GM12878 (cell line): Measurements from ENCODE around the gene PPP6R1. TPM values are rescaled to one million over a fixed set of nuclear protein-coding genes. Genes with fewer than 3 reads are reported as not detected.

Experiments
- ATAC-seq: fragments of 200-7000 bp; cut with Tn5 transposase; 3 replicates; pipeline ENCODE4 v1.9.1; 2020; ENCODE audit warnings: mild to moderate bottlenecking, moderate library complexity
- BruUV-seq: library from RNA; stranded (reverse); fragments of 400-500 nt; replicated peaks from 2 replicates; lab custom pipeline; 2021; lab: Mats Ljungman, UMichigan
- CTCF ChIA-PET: fragments of 300-600 bp; sonication (Branson Sonifier 250); formaldehyde crosslinking; extraction: SDS; loops from one replicate; lab custom pipeline; 2021; ENCODE audit warnings: inconsistent platforms; lab: Yijun Ruan, JAX
- POLR2A ChIA-PET: fragments of 350-600 bp; formaldehyde crosslinking; extraction: SDS; loops from one replicate; lab custom pipeline; 2021; ENCODE audit warnings: inconsistent platforms; lab: Charles Lee
- RAD21 ChIA-PET: fragments of 300-600 bp; sonication (Branson Sonifier 250); formaldehyde crosslinking; loops from one replicate; lab custom pipeline; 2023; ENCODE audit warnings: antibody characterized with exemption; ENCODE audit not compliant: unreplicated experiment; lab: Charles Lee
- SMC1A ChIA-PET: fragments of 300-600 bp; sonication (Branson Sonifier 250); formaldehyde crosslinking; loops from one replicate; lab custom pipeline; 2023; ENCODE audit not compliant: unreplicated experiment, uncharacterized antibody; lab: Charles Lee
- DNase-seq: peaks from one replicate; pipeline ENCODE4 v3.0.0-alpha.2; 2011; ENCODE audit warnings: low read depth, low spot score
- FAIRE-seq: peaks from 3 replicates; lab custom pipeline; 2011; peaks lifted over from hg19 to GRCh38; lab: Jason Lieb, UNC
- H2AFZ ChIP-seq: 2 replicates; pipeline ENCODE4 v1.6.0; 2011; ENCODE audit warnings: low read depth, low read length, control low read depth; ENCODE audit not compliant: control insufficient read depth
- H3K27ac ChIP-seq: 2 replicates; pipeline ENCODE4 v1.5.1; 2011; ENCODE audit warnings: control low read depth; ENCODE audit not compliant: control insufficient read depth, insufficient read depth
- H3K27me3 ChIP-seq, 2 experiments: replicated peaks in 1 of 2; 2 replicates each; pipeline versions ENCODE4 v1.6.0 to v1.6.1; 2011; ENCODE audit warnings: low read length in 1 of 2; ENCODE audit not compliant: control insufficient read depth in 2 of 2, insufficient read depth in 2 of 2
- H3K36me3 ChIP-seq, 2 experiments: 2 replicates each; pipeline ENCODE4 v1.5.1; 2011; ENCODE audit warnings: low read length in 1 of 2; ENCODE audit not compliant: control insufficient read depth in 2 of 2, insufficient read depth in 2 of 2
- H3K4me1 ChIP-seq: 2 replicates; pipeline ENCODE4 v1.6.1; 2011; ENCODE audit warnings: mild to moderate bottlenecking, low read length, moderate library complexity, mixed read lengths; ENCODE audit not compliant: control insufficient read depth, insufficient read depth
- H3K4me2 ChIP-seq: 2 replicates; pipeline ENCODE4 v1.6.0; 2011; ENCODE audit warnings: control low read depth; ENCODE audit not compliant: control insufficient read depth, insufficient read depth
- H3K4me3 ChIP-seq: fragments of 200-600 bp; sonication (generic); 2 replicates; pipeline ENCODE4 v1.5.1; 2016
- H3K79me2 ChIP-seq: 2 replicates; pipeline ENCODE4 v1.6.0; 2011; ENCODE audit warnings: low read length; ENCODE audit not compliant: control insufficient read depth, insufficient read depth
- H3K9ac ChIP-seq: 2 replicates; pipeline ENCODE4 v1.8.0; 2011; ENCODE audit warnings: low read length, control low read depth, mixed read lengths; ENCODE audit not compliant: control insufficient read depth, insufficient read depth
- H3K9me3 ChIP-seq: replicated peaks from 3 replicates; pipeline ENCODE4 v1.5.1; 2011; ENCODE audit warnings: mild to moderate bottlenecking, low read length; ENCODE audit not compliant: control insufficient read depth, insufficient read depth
- H4K20me1 ChIP-seq: 2 replicates; pipeline ENCODE4 v1.6.0; 2011; ENCODE audit not compliant: control insufficient read depth, insufficient read depth
- BHLHE40 ChIP-seq, 2 experiments: fragments of 450-650 bp in 1 of 2; IDR thresholded peaks; 2 replicates each; pipeline ENCODE4 v1.6.1; 2011 to 2017; ENCODE audit warnings: low read depth in 2 of 2, borderline replicate concordance in 1 of 2, improper control_type of control experiment in 1 of 2, low read length in 1 of 2, mild to moderate bottlenecking in 1 of 2
- PAX8 ChIP-seq: fragments of 450-650 bp; IDR thresholded peaks from 2 replicates; pipeline ENCODE4 v1.6.1; 2017; ENCODE audit warnings: mild to moderate bottlenecking, moderate library complexity
- RUNX3 ChIP-seq: IDR thresholded peaks from 2 replicates; pipeline ENCODE4 v1.6.1; 2012; ENCODE audit warnings: low read length, inconsistent platforms
- TCF3 ChIP-seq: IDR thresholded peaks from 2 replicates; pipeline ENCODE4 v1.6.1; 2012; ENCODE audit warnings: low read depth, mild to moderate bottlenecking, low read length, borderline replicate concordance; ENCODE audit not compliant: insufficient read depth
- ZSCAN29 ChIP-seq: fragments of 450-650 bp; IDR thresholded peaks from 2 replicates; pipeline ENCODE4 v1.6.1; 2017; ENCODE audit warnings: mild to moderate bottlenecking, moderate library complexity
- ZZZ3 ChIP-seq: IDR thresholded peaks from 2 replicates; pipeline ENCODE4 v1.6.1; 2011; ENCODE audit warnings: low read depth; ENCODE audit not compliant: control insufficient read depth, insufficient read length
- WGBS: methylation state at CpG from one replicate; pipeline ENCODE4 v1.1.6; 2016; ENCODE audit warnings: low lambda C conversion rate; ENCODE audit not compliant: insufficient replicate concordance, insufficient coverage; ENCODE audit errors: missing lambda C conversion rate; 5-methylcytosine and 5-hydroxymethylcytosine counted together
- in situ Hi-C: fragments of 300-500 bp; cut with MboI; formaldehyde crosslinking; loops from 9 replicates; pipeline ENCODE4 v1.14.3; 2018; ENCODE audit warnings: mixed read lengths
- intact Hi-C: fragments of 100-400 bp; cut with micrococcal nuclease; formaldehyde crosslinking; loops from one replicate; pipeline ENCODE4 v1.14.2; 2022; ENCODE audit not compliant: unreplicated experiment
- polyA plus RNA-seq, 11 experiments: library from polyadenylated mRNA; depleted of rRNA in 4 of 11; unstranded in 6 of 11; stranded (reverse) in 5 of 11; fragments of >200 nt; fragmentation: Nextera tagmentation in 4 of 11; fragmentation: Illumina TruSeq in 1 of 11; extraction: Ambion mirVana in 4 of 11; extraction: Trizol in 1 of 11; gene quantifications; 1 replicate in 1 of 11; 2 replicates in 10 of 11; pipeline versions ENCODE4 v1.2.1 to v1.2.3, GENCODE V29; 2011 to 2016; ENCODE audit warnings: inconsistent platforms in 2 of 11, missing spikeins in 2 of 11, low read depth in 1 of 11
- total RNA-seq, 4 experiments: library from RNA; depleted of rRNA in 3 of 4; stranded (reverse); fragments of >200 nt in 3 of 4; fragmentation: Illumina TruSeq in 1 of 4; extraction: Trizol in 1 of 4; gene quantifications; 2 replicates each; pipeline versions ENCODE4 v1.2.1 to v1.2.3, GENCODE V29; 2013 to 2021
- TF ChIP-seq, protein P1 (sequence below): IDR thresholded peaks from 2 replicates; pipeline ENCODE4 v1.6.1; 2012; ENCODE audit warnings: low read depth, low read length, improper control_type of control experiment

Gene PPP6R1
- total and polyA plus RNA-seq, 10 of the 15 experiments (the other 5 are each of a cell fraction or from before 2014, with no cell fraction given): 0.80 to 173 (median 63.7) TPM

GRCh38 chr19:55265723-55266386 is 7.0 kb upstream of the PPP6R1 start:
- Histone ChIP-seq H3K4me2 (no peak overlapping the region), H3K79me2 (no peaks in the 10 kb centered on the region), H3K9ac (no peak overlapping the region), H3K27me3 (no peaks in the 10 kb centered on the region), H4K20me1 (no peaks in the 10 kb centered on the region), H3K4me1 (no peaks in the 10 kb centered on the region), H2AFZ (no peak overlapping the region), H3K4me3 (no peak overlapping the region), H3K36me3 (no peaks in the 10 kb centered on the region; a peak in 1 of 4 replicates), H3K27ac (no peak overlapping the region), H3K9me3 (no peaks in the 10 kb centered on the region; the same call in 2 of the 3 replicates)
- no peak for DNase-seq
- ChIA-PET SMC1A (no interaction called here), CTCF (no interaction called here), POLR2A (no interaction called here), RAD21 (no interaction called here)
- no peak for FAIRE-seq
- no peak for ATAC-seq
- TF ChIP-seq, protein P1, sequence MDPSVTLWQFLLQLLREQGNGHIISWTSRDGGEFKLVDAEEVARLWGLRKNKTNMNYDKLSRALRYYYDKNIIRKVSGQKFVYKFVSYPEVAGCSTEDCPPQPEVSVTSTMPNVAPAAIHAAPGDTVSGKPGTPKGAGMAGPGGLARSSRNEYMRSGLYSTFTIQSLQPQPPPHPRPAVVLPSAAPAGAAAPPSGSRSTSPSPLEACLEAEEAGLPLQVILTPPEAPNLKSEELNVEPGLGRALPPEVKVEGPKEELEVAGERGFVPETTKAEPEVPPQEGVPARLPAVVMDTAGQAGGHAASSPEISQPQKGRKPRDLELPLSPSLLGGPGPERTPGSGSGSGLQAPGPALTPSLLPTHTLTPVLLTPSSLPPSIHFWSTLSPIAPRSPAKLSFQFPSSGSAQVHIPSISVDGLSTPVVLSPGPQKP: no peak
- TF ChIP-seq PAX8: no peak
- no peak for TF ChIP-seq TCF3
- TF ChIP-seq RUNX3: no peak
- TF ChIP-seq BHLHE40 (IDR thresholded peaks at IDR 0.05; ENCODE audit: borderline replicate concordance in 1 of 2, low read depth in 2 of 2, low read length in 1 of 2): no peak
- TF ChIP-seq ZZZ3: no peak
- TF ChIP-seq ZSCAN29: no peak
- 91% methylated on average over 12 of the region's 12 CpGs for WGBS
- BruUV-seq: no TSS peak
- in situ Hi-C loops (no loop called here), intact Hi-C loops (no loop called here)
